ENCODE results near the gene PC. TPM values are rescaled to one million over a fixed set of nuclear protein-coding genes. Genes with fewer than 3 reads are reported as not detected.

PC gene
- total RNA-seq, 3 donors from 2014 or later: 20.0 to 43.8 (median 43.3) TPM

DNA sequence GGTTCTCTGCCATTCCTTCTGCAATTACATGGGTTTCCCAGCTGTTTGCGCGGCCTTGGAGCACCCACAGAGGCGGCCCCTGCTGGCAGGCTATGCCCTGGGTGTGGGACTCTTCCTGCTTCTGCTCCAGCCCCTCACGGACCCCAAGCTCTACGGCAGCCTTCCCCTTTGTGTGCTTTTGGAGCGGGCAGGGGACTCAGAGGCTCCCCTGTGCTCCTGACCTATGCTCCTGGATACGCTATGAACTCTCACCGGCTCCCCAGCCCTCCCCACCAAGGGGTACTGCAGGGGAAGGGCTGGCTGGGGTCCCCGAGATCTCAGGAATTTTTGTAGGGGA, 112.3 kb downstream of the PC start:
- intact Hi-C loops (cut with DNase I, micrococcal nuclease): no loop called here
- Histone ChIP-seq H3K36me3 (ENCODE audit: low read depth) (no peaks in the 10 kb centered on the region), H3K9me3 (no peaks in the 10 kb centered on the region), H3K4me1 (ENCODE audit: low read depth) (peaks cover 26% of the 10 kb centered on the region), H3K4me3 (no peak overlapping the region)
- no peak for ATAC-seq
- TF ChIP-seq, protein P1, sequence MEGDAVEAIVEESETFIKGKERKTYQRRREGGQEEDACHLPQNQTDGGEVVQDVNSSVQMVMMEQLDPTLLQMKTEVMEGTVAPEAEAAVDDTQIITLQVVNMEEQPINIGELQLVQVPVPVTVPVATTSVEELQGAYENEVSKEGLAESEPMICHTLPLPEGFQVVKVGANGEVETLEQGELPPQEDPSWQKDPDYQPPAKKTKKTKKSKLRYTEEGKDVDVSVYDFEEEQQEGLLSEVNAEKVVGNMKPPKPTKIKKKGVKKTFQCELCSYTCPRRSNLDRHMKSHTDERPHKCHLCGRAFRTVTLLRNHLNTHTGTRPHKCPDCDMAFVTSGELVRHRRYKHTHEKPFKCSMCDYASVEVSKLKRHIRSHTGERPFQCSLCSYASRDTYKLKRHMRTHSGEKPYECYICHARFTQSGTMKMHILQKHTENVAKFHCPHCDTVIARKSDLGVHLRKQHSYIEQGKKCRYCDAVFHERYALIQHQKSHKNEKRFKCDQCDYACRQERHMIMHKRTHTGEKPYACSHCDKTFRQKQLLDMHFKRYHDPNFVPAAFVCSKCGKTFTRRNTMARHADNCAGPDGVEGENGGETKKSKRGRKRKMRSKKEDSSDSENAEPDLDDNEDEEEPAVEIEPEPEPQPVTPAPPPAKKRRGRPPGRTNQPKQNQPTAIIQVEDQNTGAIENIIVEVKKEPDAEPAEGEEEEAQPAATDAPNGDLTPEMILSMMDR (IDR thresholded peaks at IDR 0.05): no peak
- DNase-seq: no peak

DNA sequence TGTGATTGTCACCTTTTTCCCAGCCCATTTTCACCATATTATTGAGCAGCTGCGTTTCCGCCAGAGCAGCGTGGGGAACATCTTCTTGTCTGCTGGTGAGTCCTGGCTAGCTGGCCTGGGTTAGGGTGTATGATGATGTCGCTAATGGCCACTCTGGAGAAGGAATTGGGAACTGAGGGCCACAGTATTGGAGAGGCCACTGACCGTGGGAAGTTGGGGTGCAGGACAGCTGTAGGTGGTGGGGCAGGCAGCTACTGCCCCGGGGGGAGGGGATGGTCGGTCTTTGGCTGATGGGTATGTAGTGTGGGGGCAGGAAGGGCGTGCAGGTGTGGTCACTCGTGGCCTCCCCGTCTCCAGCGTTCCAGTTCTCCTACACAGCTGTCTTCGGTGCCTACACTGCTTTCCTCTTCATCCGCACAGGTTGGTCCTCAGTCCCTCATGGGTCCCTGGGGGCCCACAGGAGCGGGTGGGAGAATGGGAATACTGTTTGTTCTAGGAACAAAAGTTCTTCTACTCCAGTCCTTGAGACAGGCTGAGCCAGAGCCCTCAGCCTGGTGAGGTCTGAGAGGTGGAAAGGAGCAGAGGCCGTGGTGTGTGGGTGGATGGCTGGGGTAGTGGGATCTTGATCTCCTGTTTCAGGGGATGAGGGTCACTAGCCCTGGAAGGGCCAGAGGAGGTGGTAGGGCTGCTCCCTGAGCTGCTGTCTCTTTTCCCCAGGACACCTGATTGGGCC, 112.9 kb downstream of the PC start:
- ATAC-seq: no peak
- H3K36me3 ChIP-seq (ENCODE audit: low read depth): no peaks in the 10 kb centered on the region
- peaks cover 26% of the 10 kb centered on the region for H3K4me1 ChIP-seq (ENCODE audit: low read depth)
- intact Hi-C loops (cut with DNase I, micrococcal nuclease): no loop called here
- no peaks in the 10 kb centered on the region for H3K9me3 ChIP-seq
- H3K4me3 ChIP-seq: no peak overlapping the region
- TF ChIP-seq, protein P1 (IDR thresholded peaks at IDR 0.05): no peak
- DNase-seq: peak in 1 of 3 donors; percentile 37

DNA sequence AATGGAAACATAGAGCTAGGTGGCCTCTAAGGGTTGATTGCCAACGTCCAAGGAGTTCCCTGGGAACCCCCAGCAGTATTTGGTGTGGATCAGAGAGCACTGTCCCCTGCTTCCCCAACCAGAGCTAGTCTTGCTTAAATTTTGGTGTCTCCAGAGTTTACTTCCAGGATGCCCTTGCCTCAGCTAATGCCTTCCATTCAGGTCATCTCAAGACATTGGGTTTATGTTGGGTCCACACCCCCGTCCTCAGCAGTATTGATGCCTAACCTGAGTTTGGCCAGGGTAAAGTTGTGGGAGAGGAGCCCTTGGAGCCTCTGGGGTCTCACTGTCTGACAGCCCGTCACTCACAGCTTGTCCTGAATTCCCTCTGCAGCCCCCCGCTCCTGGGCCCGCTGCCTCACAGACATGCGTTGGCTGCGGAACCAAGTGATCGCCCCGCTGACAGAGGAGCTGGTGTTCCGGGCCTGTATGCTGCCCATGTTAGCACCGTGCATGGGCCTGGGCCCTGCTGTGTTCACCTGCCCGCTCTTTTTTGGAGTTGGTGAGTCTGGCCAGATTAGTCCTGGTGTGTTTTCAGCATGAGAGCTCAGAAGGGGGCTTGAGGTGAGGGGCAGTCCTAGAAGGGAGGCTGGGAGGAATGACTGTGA, 113.6 kb downstream of the PC start:
- intact Hi-C loops (cut with DNase I, micrococcal nuclease): no loop called here
- H3K36me3 ChIP-seq (ENCODE audit: low read depth): no peaks in the 10 kb centered on the region
- H3K4me1 ChIP-seq (ENCODE audit: low read depth): peaks cover 26% of the 10 kb centered on the region
- TF ChIP-seq, protein P1 (IDR thresholded peaks at IDR 0.05): no peak
- no peak overlapping the region for H3K4me3 ChIP-seq
- H3K9me3 ChIP-seq: no peaks in the 10 kb centered on the region
- DNase-seq (peak in 2 of 3 donors; percentile 48 to 59), ATAC-seq (no peak)

DNA sequence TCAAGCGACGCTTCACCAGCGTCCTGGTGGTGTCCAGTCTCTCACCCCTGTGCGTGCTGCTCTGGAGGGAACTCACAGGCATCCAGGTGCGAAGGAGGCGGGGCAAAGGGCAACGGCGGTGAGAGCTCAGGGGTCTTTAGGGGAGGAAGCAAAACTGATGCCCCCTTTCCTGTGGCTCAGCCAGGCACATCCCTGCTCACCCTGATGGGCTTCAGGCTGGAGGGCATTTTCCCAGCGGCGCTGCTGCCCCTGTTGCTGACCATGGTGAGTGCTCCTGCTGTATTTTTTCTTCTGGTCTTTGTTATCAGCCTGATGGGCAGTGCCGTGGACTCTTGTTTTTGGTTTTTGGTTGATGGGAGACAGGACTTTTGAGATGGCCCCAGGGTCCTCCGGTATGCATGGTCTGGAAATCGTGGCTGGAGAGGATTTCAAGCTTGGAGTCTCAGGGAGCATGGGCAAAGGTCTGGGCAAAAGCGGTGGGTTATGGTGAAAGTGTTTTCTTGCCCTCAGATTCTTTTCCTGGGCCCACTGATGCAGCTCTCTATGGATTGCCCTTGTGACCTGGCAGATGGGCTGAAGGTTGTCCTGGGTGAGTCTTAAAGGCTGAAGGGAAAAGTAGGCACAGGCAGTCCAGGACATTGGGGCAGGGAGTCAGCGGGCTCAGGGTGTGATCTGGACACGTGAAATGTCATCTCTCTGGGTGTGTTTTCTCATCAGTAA, 114.2 kb downstream of the PC start:
- peaks cover 26% of the 10 kb centered on the region for H3K4me1 ChIP-seq (ENCODE audit: low read depth)
- H3K9me3 ChIP-seq: no peaks in the 10 kb centered on the region
- intact Hi-C loops (cut with DNase I, micrococcal nuclease): no loop called here
- DNase-seq: no peak
- TF ChIP-seq, protein P1 (IDR thresholded peaks at IDR 0.05): no peak
- no peaks in the 10 kb centered on the region for H3K36me3 ChIP-seq (ENCODE audit: low read depth)
- no peak for ATAC-seq
- H3K4me3 ChIP-seq: peak overlapping the region; percentile 90

DNA sequence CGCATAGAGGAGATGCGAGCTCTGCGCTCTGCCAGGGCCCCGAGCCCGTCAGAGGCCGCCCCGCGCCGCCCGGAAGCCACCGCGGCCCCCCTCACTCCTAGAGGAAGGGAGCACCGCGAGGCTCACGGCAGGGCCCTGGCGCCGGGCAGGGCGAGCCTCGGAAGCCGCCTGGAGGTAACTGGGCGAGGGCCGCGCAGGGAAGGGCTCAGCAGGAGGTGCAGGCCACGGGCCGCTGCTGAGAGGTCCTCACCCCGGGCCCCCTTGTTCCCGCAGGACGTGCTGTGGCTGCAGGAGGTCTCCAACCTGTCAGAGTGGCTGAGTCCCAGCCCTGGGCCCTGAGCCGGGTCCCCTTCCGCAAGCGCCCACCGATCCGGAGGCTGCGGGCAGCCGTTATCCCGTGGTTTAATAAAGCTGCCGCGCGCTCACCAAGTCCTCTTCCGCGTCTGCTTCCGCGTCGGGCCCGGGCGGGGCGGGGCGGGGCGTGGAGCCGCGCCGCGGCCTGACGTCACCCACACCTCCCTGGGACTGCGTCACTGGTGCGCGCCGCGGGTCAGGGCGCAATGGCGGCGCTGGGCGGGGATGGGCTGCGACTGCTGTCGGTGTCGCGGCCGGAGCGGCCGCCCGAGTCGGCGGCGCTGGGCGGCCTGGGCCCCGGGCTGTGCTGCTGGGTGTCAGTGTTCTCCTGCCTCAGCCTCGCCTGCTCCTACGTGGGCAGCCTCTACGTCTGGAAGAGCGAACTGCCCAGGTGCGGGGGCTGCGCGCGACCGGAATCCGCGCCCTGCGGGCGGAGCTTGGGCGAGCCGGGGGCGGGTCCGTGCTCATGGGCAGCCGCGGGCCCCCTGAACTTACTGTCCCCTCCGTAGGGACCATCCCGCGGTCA, 115.0 kb downstream of the PC start, which contains the start of gene RCE1:
RCE1 (plus strand) TSS at position 546 of the 880 bp plus-strand sequence; CDS start at position 561, 15 bp downstream.
- intact Hi-C loops (cut with DNase I, micrococcal nuclease): no loop called here
- DNase-seq: peak; percentile 94 to 96 (median 95)
- Histone ChIP-seq H3K4me3 (peak within 1 kb of the TSS; percentile 90), H3K9me3 (no peaks in the 10 kb centered on the region), H3K36me3 (ENCODE audit: low read depth) (no peaks in the 10 kb centered on the region), H3K4me1 (ENCODE audit: low read depth) (peaks cover 26% of the 10 kb centered on the region)
- TF ChIP-seq, protein P1 (IDR thresholded peaks at IDR 0.05): no peak
- peak; percentile 97 for ATAC-seq

All from mucosa of descending colon (tissue), 3 donors.